Measurements from ENCODE around the gene MTFR1L. TPM values are rescaled to one million over a fixed set of nuclear protein-coding genes. Genes with fewer than 3 reads are reported as not detected.

The MTFR1L gene
- total RNA-seq, 3 donors from 2014 or later, result 27.7 to 37.4 (median 35.5) TPM

GRCh38 chr1:25809283-25809926 is 10.3 kb upstream of the MTFR1L start:
- no peaks in the 10 kb centered on the region for H3K9me3 Mint-ChIP-seq
- no peak for ATAC-seq
- no peak for DNase-seq
- peaks cover 5% of the 10 kb centered on the region for H3K4me1 Mint-ChIP-seq (ENCODE audit: low read depth)
- no peaks in the 10 kb centered on the region for H3K27me3 Mint-ChIP-seq (ENCODE audit: low read depth)
- no peak overlapping the region for H3K4me3 Mint-ChIP-seq
- peaks cover 2% of the 10 kb centered on the region for H3K36me3 Mint-ChIP-seq (ENCODE audit: insufficient read depth)

DNA sequence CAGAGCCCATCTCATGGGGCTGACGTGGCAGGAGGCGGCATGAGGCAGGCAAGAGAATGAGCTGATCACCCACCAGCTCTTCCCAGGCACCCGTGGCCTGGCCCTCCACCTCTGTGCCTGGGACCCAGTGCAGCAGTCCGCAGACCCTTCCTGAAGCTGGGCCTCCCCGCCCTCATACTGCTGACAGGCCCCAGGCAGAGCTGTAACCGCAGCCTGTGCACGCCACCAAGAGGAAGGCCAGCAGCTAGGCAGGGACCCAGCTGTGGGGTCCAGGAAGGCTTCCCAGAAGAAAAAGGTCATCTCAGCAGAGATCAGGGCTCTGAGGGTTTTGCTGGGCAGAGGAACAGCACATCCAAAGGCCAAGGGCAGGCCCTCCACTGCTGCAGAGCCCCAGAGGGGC is 9.8 kb upstream of the MTFR1L start:
- H3K9me3 Mint-ChIP-seq, result no peaks in the 10 kb centered on the region
- H3K36me3 Mint-ChIP-seq (ENCODE audit: insufficient read depth), result peaks cover 2% of the 10 kb centered on the region
- ATAC-seq (no peak), DNase-seq (no peak)
- no peak overlapping the region for H3K4me3 Mint-ChIP-seq
- no peaks in the 10 kb centered on the region for H3K27me3 Mint-ChIP-seq (ENCODE audit: low read depth)
- peaks cover 3% of the 10 kb centered on the region for H3K4me1 Mint-ChIP-seq (ENCODE audit: low read depth)

GRCh38 chr1:25810341-25811299 is 9.1 kb upstream of the MTFR1L start:
- DNase-seq (peak; percentile 84), ATAC-seq (peak; percentile 84 to 89)
- Mint-ChIP-seq H3K9me3 (no peaks in the 10 kb centered on the region), H3K27me3 (ENCODE audit: low read depth) (no peaks in the 10 kb centered on the region), H3K4me1 (ENCODE audit: low read depth) (peaks cover 3% of the 10 kb centered on the region), H3K36me3 (ENCODE audit: insufficient read depth) (peaks cover 2% of the 10 kb centered on the region), H3K4me3 (no peak overlapping the region)

GRCh38 chr1:25811384-25812082 is 8.2 kb upstream of the MTFR1L start:
- DNase-seq (no peak), ATAC-seq (no peak)
- Mint-ChIP-seq H3K4me3 (no peak overlapping the region), H3K9me3 (no peaks in the 10 kb centered on the region), H3K27me3 (ENCODE audit: low read depth) (no peaks in the 10 kb centered on the region), H3K4me1 (ENCODE audit: low read depth) (peaks cover 3% of the 10 kb centered on the region), H3K36me3 (ENCODE audit: insufficient read depth) (no peaks in the 10 kb centered on the region)

GRCh38 chr1:25813071-25813733 is 6.6 kb upstream of the MTFR1L start:
- Mint-ChIP-seq H3K4me3 (no peak overlapping the region), H3K27me3 (ENCODE audit: low read depth) (no peaks in the 10 kb centered on the region), H3K36me3 (ENCODE audit: insufficient read depth) (no peaks in the 10 kb centered on the region), H3K9me3 (no peaks in the 10 kb centered on the region), H3K4me1 (ENCODE audit: low read depth) (peaks cover 7% of the 10 kb centered on the region)
- ATAC-seq (no peak), DNase-seq (no peak)

DNA sequence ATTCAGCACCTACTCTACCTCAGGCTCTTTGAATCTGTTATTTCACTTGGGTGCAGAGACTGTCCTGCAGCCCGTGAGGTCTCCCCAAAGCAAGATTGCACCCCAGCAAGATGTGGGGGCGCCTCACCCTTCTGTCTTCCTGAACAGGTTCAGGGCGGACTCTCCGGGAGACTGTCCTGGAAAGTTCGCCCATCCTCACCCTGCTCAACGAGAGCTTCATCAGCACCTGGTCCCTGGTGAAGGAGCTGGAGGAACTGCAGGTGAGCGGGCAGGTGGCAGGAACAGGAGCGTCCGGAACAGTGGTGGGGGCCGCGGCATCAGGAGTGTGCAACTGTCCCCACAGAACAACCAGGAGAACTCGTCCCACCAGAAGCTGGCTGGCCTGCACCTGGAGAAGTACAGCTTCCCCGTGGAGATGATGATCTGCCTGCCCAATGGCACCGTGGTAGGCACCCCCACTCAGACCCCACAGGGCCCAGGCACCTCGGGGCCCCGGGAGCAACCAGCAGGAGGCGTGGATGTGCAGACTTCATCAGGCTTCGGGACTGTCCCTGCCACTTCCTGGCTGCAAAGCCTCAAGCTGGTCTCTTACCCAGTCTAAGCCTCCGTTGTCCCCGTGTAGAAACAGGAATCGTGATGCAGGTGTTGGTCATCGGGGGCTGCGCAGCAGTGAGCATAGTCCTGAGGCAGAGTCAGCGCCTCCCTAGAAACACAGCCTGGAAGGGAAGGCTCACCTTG is 5.9 kb upstream of the MTFR1L start:
- H3K9me3 Mint-ChIP-seq, result no peaks in the 10 kb centered on the region
- H3K4me1 Mint-ChIP-seq (ENCODE audit: low read depth), result peaks cover 13% of the 10 kb centered on the region
- H3K36me3 Mint-ChIP-seq (ENCODE audit: insufficient read depth), result no peaks in the 10 kb centered on the region
- ATAC-seq (no peak), DNase-seq (no peak)
- H3K27me3 Mint-ChIP-seq (ENCODE audit: low read depth), result no peaks in the 10 kb centered on the region
- H3K4me3 Mint-ChIP-seq, result no peak overlapping the region

DNA sequence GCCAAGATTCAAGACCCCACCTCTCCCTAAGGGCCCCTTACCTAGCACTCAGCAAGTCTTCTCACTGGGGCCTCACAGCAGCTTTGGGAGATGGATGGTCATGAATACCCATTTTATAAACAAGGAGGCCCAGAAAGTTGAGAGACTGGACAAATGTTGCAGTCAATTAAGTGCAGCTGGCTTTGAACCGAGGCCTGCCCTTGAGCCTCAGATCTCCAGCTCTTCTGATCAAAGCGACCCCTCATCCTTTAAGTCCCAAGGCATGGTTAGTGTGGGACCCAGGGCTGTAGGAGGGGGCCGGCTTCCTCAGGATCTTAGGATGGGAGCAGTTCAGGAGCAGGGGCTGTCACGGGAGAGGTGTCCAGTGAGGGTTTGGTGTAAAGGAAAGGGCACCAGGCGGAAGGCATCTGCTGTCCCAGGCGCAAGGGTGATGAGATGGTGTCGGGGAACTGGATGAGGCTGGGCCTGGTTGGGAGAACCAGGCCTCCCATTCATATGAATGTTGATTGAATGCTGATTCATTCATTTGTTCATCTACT is 5.1 kb upstream of the MTFR1L start:
- DNase-seq (no peak), ATAC-seq (no peak)
- Mint-ChIP-seq H3K4me1 (ENCODE audit: low read depth) (peaks cover 18% of the 10 kb centered on the region), H3K9me3 (no peaks in the 10 kb centered on the region), H3K27me3 (ENCODE audit: low read depth) (no peaks in the 10 kb centered on the region), H3K4me3 (no peak overlapping the region), H3K36me3 (ENCODE audit: insufficient read depth) (no peaks in the 10 kb centered on the region)

DNA sequence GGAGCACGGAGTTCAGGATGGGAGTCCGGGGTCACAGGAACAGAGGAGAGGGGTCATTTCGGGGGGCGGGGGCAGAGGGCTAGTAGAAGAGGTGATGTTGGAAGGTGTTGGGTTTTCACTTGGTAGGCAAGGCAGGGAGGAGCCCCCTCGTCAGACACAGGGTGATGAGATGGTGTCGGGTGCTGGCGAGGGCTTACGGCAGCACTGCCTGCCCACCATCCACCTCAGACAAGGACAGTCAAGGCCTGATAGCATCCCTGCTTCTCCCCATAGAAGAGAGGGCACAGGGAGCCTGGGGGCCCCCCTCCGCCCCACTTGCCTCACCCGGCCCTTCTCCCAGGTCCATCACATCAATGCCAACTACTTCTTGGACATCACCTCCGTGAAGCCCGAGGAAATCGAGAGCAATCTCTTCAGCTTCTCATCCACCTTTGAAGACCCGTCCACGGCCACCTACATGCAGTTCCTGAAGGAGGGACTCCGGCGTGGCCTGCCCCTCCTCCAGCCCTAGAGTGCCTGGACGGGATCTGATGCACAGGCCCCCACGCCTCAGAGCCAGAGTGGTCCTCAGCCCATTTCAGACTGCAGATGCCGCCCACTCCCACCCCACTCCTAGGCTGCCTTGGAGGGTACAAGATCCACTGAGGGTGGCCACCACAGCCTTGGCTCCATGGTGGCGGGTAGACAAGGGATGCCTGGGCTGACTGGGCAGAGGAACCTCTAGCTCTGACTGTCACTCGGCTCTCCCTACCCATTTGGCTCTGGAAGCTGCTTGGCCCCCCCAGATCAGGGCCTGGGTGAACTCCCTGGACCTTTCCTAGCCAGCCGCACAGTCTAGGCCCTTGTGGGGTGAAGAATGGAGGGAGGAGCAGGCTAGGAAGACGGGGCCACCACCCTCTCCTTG is 4.3 kb upstream of the MTFR1L start:
- Mint-ChIP-seq H3K36me3 (ENCODE audit: insufficient read depth) (no peaks in the 10 kb centered on the region), H3K4me3 (no peak overlapping the region), H3K4me1 (ENCODE audit: low read depth) (peaks cover 18% of the 10 kb centered on the region), H3K9me3 (no peaks in the 10 kb centered on the region), H3K27me3 (ENCODE audit: low read depth) (no peaks in the 10 kb centered on the region)
- ATAC-seq (no peak), DNase-seq (no peak)

DNA sequence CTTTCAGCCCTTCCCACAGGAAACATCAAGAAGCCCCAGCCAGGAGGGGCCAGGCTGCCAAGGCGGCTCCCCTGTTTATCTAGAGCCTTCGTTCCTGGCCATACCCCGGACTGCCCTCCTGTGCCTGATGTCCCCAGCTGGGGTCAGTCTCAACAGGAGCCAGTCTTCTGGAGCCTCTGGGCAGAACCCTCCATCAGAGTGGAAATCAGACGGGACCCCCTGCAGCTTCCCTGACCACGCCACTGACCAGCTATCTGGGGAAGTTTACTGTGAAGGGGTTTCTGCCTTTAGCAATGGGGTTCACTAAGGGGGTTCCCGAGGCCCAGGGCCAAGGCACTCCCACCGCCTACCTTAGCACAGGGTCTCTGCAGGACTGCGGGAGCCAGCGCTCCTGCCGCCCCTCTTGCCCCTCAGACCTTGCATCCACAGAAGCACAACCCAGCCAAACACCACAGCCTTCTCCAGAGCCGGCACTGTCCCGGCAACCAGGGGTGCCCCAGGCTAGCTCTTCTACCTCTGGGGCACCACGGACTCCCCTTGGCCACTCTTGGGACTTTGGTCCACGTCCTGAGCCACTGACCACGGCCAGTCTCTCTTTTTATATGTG is 3.5 kb upstream of the MTFR1L start:
- Mint-ChIP-seq H3K36me3 (ENCODE audit: insufficient read depth) (no peaks in the 10 kb centered on the region), H3K4me3 (no peak overlapping the region), H3K4me1 (ENCODE audit: low read depth) (peaks cover 23% of the 10 kb centered on the region), H3K27me3 (ENCODE audit: low read depth) (no peaks in the 10 kb centered on the region), H3K9me3 (no peaks in the 10 kb centered on the region)
- DNase-seq (no peak), ATAC-seq (no peak)

- Mint-ChIP-seq H3K9me3 (no peaks in the 10 kb centered on the region), H3K27me3 (ENCODE audit: low read depth) (no peaks in the 10 kb centered on the region), H3K4me3 (peak overlapping the region; percentile 90), H3K36me3 (ENCODE audit: insufficient read depth) (no peaks in the 10 kb centered on the region), H3K4me1 (ENCODE audit: low read depth) (peaks cover 33% of the 10 kb centered on the region)
- ATAC-seq (no peak), DNase-seq (no peak)
Measured at GRCh38 chr1:25817840-25818501, 1.8 kb upstream of the MTFR1L start.

DNA sequence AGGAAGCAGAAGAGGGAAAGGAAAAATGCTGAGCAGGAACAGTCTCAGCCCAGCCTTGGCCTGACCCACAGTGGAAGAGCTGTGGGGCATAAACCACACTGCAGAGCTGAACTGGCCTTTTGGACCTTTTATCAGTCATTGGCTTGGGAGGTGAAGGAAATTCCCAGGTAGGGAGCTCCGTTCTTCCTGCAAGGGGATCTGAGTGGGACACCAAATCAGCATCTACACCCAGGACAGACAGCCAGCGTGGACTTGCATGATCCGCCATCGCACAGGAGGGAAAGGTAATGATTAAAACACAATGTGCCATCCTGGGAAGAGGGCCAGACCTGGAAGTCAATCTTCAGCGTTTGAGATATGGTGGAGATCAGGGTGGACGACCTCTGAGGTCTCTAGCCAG is 1.2 kb upstream of the MTFR1L start:
- ATAC-seq (no peak), DNase-seq (no peak)
- Mint-ChIP-seq H3K9me3 (no peaks in the 10 kb centered on the region), H3K27me3 (ENCODE audit: low read depth) (no peaks in the 10 kb centered on the region), H3K4me3 (peak overlapping the region; percentile 90), H3K36me3 (ENCODE audit: insufficient read depth) (no peaks in the 10 kb centered on the region), H3K4me1 (ENCODE audit: low read depth) (peaks cover 33% of the 10 kb centered on the region)

Measured in activated T-cell treated with anti-CD3 and anti-CD28 coated beads, Interleukin-2, amount 50 U/mL, for 4 hours (primary cell).